Globus pallidus (tissue), 1 donor: ENCODE data around the gene EML3.
"Not testable (repeated sequence)": the region's sequence is repeated elsewhere in the genome, so short reads cannot be mapped to it uniquely, and the experiment has no call there.

Experiments
- DNase-seq: peaks from one replicate; pipeline ENCODE4 v3.0.0-alpha.2; 2015; ENCODE audit warnings: low spot score

Gene EML3

GRCh38 chr11:62616957-62617356 is 4.4 kb upstream of the EML3 start:
- DNase-seq = not testable (repeated sequence)

- no peak for DNase-seq
These were observed 2.9 kb upstream of the EML3 start for GRCh38 chr11:62615521-62615920.

GRCh38 chr11:62614275-62614674 is 1.7 kb upstream of the EML3 start:
- no peak for DNase-seq

- DNase-seq = no peak
These were observed 760 bp upstream of the EML3 start for GRCh38 chr11:62613291-62613778.

GRCh38 chr11:62611705-62612365 is 740 bp downstream of the EML3 start:
- no peak for DNase-seq

GRCh38 chr11:62610814-62611704 is 1.5 kb downstream of the EML3 start:
- no peak for DNase-seq

GRCh38 chr11:62610403-62610802 is 2.2 kb downstream of the EML3 start:
- no peak for DNase-seq

- DNase-seq = no peak
These were observed 3.8 kb downstream of the EML3 start for GRCh38 chr11:62608776-62609175.

- DNase-seq = no peak
These were observed 4.9 kb downstream of the EML3 start for GRCh38 chr11:62607714-62608113.

- DNase-seq = no peak
These were observed 6.7 kb downstream of the EML3 start for GRCh38 chr11:62605902-62606301.

- no peak for DNase-seq
These were observed 7.1 kb downstream of the EML3 start for GRCh38 chr11:62605467-62605866.

GRCh38 chr11:62604460-62605120 is 8.0 kb downstream of the EML3 start:
- no peak for DNase-seq

- no peak for DNase-seq
These were observed 8.7 kb downstream of the EML3 start for GRCh38 chr11:62603776-62604299.

GRCh38 chr11:62603072-62603408 is 9.5 kb downstream of the EML3 start:
- DNase-seq = no peak

- DNase-seq = peak; percentile 83
These were observed 10.2 kb downstream of the EML3 start for GRCh38 chr11:62602141-62603071.

GRCh38 chr11:62601372-62602140 is 11.0 kb downstream of the EML3 start, which contains the start of gene MTA2:
Gene MTA2, minus strand, starts transcription at chr11:62601865. Its CDS starts 415 bp downstream, at chr11:62601450.
- peak; percentile 97 for DNase-seq

- DNase-seq = no peak
These were observed 11.5 kb downstream of the EML3 start for GRCh38 chr11:62601122-62601371.

- no peak for DNase-seq
These were observed 12.0 kb downstream of the EML3 start for GRCh38 chr11:62600367-62601121.

GRCh38 chr11:62599901-62600300 is 12.7 kb downstream of the EML3 start:
- no peak for DNase-seq

- DNase-seq = peak; percentile 96
These were observed 13.4 kb downstream of the EML3 start for GRCh38 chr11:62599069-62599696.
